ENCODE results near the gene SLC7A7. TPM values are rescaled to one million over a fixed set of nuclear protein-coding genes. Genes with fewer than 3 reads are reported as not detected.

SLC7A7 gene
- total and polyA plus RNA-seq, 2 of the 13 experiments (the other 11 are each of a cell fraction or from before 2014, with no cell fraction given), result 0.13 to 0.63 TPM

GRCh38 chr14:22769369-22769768 lies 45.9 kb downstream of the SLC7A7 start:
- no peaks in the 10 kb centered on the region; a peak in 1 of 5 replicates for H3K27me3 ChIP-seq (ENCODE audit: control insufficient read depth in 1 of 2, insufficient read depth in 2 of 2, low read length in 2 of 2)
- WGBS (ENCODE audit: low lambda C conversion rate), result 94% methylated on average over 2 of the region's 2 CpGs
- FAIRE-seq, result no peak
- H3K36me3 ChIP-seq (replicated peaks in 1 of 2; ENCODE audit: control insufficient read depth in 1 of 2, insufficient read depth in 2 of 2, low read length in 2 of 2), result peaks cover 32 to 41% of the 10 kb centered on the region in 2 experiments
- H3K9me3 ChIP-seq (ENCODE audit: low read length), result no peaks in the 10 kb centered on the region
- no TSS peak for BruUV-seq (replicated peaks)
- H2AFZ ChIP-seq (ENCODE audit: low read length), result no peak overlapping the region
- ChIA-PET POLR2A (no interaction called here), CTCF (ENCODE audit: low intra/inter-chr PET ratio, low total read pairs) (no interaction called here)
- intact Hi-C loops (cut with micrococcal nuclease; ENCODE audit: unreplicated experiment), result loop anchor here (5.0 kb wide), 4 partner anchors 57 to 1563 kb away; partner anchors contain the start of gene LRP10
- H3K9ac ChIP-seq (ENCODE audit: insufficient read depth, low read depth, low read length), result no peak overlapping the region
- no peak for DNase-seq (ENCODE audit: low spot score)
- H3K4me1 ChIP-seq (ENCODE audit: insufficient read depth, low read length), result peaks cover 34% of the 10 kb centered on the region
- no peak overlapping the region for H3K4me3 ChIP-seq (replicated peaks in 1 of 3; ENCODE audit: insufficient read depth in 1 of 3, low read depth in 2 of 3, low read length in 3 of 3)
- no peak for ATAC-seq
- H3K79me2 ChIP-seq (ENCODE audit: insufficient read depth, low read length), result peaks cover 23% of the 10 kb centered on the region
- in situ Hi-C loops (cut with HindIII; ENCODE audit: extremely low pct_ligation_motif_present, low pct_unique_long_range_greater_than_20kb), result no loop called here
- no peaks in the 10 kb centered on the region for H4K20me1 ChIP-seq (ENCODE audit: insufficient read depth, low read length)
- no peak overlapping the region for H3K27ac ChIP-seq (ENCODE audit: extremely low read length, insufficient read depth, low read length)
- no peak overlapping the region for H3K4me2 ChIP-seq (ENCODE audit: low read depth, low read length)
- TF ChIP-seq ZNF615 (CRISPR knock-in tag; IDR thresholded peaks at IDR 0.05; ENCODE audit: borderline replicate concordance), result no peak
- no peak for TF ChIP-seq REST (IDR thresholded peaks at IDR 0.05; ENCODE audit: borderline replicate concordance in 1 of 2, low read depth in 1 of 2, low read length in 2 of 2)
- no peak for TF ChIP-seq SNRNP70 (IDR thresholded peaks at IDR 0.05; ENCODE audit: low read depth, low read length)
- TF ChIP-seq HIC2 (CRISPR knock-in tag; IDR thresholded peaks at IDR 0.05; ENCODE audit: low read depth), result no peak
- no peak for TF ChIP-seq ZMYM4 (CRISPR knock-in tag; IDR thresholded peaks at IDR 0.05)
- peak; percentile 37; the same call in 1 of the 2 replicates for TF ChIP-seq FOSL1 (CRISPR knock-in tag; IDR thresholded peaks at IDR 0.05; ENCODE audit: borderline replicate concordance)
- TF ChIP-seq TIGD3 (CRISPR knock-in tag; IDR thresholded peaks at IDR 0.05; ENCODE audit: borderline replicate concordance), result no peak
- 0 out of 2 replicates have a peak, but pooled peaks have one; percentile 7 for TF ChIP-seq STAG1 (CRISPR knock-in tag; IDR thresholded peaks at IDR 0.05)
- TF ChIP-seq NFYC (CRISPR knock-in tag; IDR thresholded peaks at IDR 0.05), result no peak
- no peak for TF ChIP-seq CEBPZ (IDR thresholded peaks at IDR 0.05; ENCODE audit: low read length)
- 0 out of 2 replicates have a peak, but pooled peaks have one; percentile 50 for TF ChIP-seq ZNF607 (CRISPR knock-in tag; IDR thresholded peaks at IDR 0.05; ENCODE audit: borderline replicate concordance)
- no peak for TF ChIP-seq PCBP2 (optimal IDR thresholded peaks at IDR 0.05; ENCODE audit: low read depth, low read length, poor library complexity, severe bottlenecking)

Data from HepG2 (cell line).